ENCODE results near the gene SEPHS1.
"Not testable (repeated sequence)": the region's sequence is repeated elsewhere in the genome, so short reads cannot be mapped to it uniquely, and the experiment has no call there.

Gene SEPHS1

DNA sequence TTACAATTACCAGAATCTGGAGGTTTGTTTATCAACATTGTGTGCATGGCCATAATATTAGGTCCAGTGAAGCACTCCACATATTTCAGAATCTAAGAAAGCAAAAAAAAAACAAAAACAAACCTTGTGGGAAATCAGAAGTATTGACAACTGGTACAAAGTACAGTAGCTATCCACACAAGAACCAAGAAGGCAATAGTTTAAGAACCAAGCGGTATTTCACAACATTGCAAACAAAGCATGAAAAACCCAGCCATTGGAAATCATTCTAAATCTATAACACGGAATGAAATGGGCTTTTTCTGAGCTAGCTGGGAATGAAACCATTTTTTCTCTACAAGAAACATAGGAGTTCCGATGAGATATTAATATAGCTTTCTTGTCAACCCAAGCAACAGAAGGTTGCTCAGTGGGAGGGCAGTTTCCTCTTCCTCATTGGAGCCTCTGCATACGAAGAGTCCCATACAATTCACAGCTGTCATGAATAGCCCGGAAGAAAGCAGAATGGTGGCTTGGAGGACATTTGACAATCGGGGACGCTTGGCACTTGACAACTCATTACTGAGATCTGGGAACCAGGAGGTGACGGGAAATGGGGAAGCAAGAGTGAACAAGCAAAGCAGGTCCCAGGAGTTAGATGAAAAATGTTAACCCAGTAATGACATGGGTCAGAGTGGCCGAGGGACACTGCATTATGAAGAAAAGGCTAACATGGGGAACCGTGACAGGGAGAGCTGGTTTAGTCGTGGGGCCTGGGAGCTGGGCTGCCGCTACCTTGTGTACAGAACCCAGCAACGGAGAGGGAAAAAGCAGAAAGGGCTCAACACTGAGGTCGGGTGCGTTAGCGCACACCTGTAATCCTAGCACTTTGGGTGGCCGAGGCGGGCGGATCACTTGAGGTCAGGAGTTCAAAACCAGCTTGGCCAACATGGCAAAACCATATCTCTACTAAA is 56.0 kb downstream of the SEPHS1 start:
- H3K4me3 ChIP-seq (ENCODE audit: low read depth, low read length): no peak overlapping the region
- DNase-seq (ENCODE audit: low read depth): no peak
- no peak for TF ChIP-seq CTCF (IDR thresholded peaks at IDR 0.05; ENCODE audit: control insufficient read depth, extremely low read depth, insufficient read depth)

DNA sequence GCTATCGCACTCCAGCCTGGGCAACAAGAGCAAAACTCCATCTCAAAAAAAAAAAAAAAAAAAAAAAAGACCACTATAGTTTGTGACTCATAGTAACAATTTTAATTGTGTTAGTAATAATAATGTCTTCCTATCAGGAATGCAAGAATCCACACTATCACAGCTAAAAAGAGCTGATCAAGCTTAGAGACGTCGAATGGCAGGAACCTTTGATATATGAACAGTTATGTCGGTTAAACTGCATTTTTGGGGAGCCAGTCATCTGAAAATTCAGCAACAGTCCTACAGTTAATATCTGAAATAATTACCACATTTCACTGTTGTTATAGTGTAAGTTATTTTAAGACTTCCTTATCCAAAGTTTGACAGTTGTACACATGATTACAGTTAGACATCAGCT is 57.0 kb downstream of the SEPHS1 start:
- DNase-seq (ENCODE audit: low read depth): no peak
- no peak overlapping the region for H3K4me3 ChIP-seq (ENCODE audit: low read depth, low read length)
- TF ChIP-seq CTCF (IDR thresholded peaks at IDR 0.05; ENCODE audit: control insufficient read depth, extremely low read depth, insufficient read depth): no peak

GRCh38 chr10:13284050-13284449 is 64.0 kb downstream of the SEPHS1 start:
- TF ChIP-seq CTCF (IDR thresholded peaks at IDR 0.05; ENCODE audit: control insufficient read depth, extremely low read depth, insufficient read depth): no peak
- DNase-seq (ENCODE audit: low read depth): no peak

GRCh38 chr10:13282348-13282747 is 65.7 kb downstream of the SEPHS1 start:
- not testable (repeated sequence) for DNase-seq (ENCODE audit: low read depth); H3K4me3 ChIP-seq (ENCODE audit: low read depth, low read length)

More at GRCh38 chr10:13284050-13284449, 64.0 kb downstream of the SEPHS1 start:
- no peak overlapping the region for H3K4me3 ChIP-seq (ENCODE audit: low read depth, low read length)

DNA sequence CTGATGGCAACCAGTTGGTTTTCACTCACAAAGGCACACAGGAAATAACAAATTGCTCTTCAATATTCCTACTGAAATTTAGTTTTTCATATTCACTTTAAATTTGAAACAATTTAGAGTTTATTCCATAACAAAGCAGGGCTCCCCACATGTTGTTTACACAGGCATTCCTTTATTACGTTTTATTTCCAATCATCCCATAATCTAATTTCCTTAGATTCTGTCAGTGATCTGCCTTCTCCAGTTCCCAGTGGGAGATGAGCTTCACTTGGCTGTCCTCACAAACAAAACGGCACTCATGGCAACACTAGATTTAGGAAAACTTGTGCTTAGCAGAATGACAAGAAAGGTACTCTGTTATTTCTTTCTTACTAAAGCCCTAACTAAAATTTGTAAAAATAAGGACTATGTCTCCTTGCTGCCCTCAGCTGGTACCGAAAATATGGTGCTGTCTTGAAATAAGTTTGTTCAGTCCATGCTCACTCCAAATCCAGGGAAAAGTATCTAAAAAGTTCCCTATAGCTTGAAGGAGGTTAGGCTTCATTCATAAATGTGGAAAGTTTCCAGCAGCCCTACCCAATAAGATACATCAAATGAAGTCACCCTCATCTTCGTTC is 71.2 kb downstream of the SEPHS1 start:
- peak; percentile 18; the same call in 1 of the 2 replicates for TF ChIP-seq CTCF (IDR thresholded peaks at IDR 0.05; ENCODE audit: control insufficient read depth, extremely low read depth, insufficient read depth)
- no peak for DNase-seq (ENCODE audit: low read depth)
- H3K4me3 ChIP-seq (ENCODE audit: low read depth, low read length): no peak overlapping the region

DNA sequence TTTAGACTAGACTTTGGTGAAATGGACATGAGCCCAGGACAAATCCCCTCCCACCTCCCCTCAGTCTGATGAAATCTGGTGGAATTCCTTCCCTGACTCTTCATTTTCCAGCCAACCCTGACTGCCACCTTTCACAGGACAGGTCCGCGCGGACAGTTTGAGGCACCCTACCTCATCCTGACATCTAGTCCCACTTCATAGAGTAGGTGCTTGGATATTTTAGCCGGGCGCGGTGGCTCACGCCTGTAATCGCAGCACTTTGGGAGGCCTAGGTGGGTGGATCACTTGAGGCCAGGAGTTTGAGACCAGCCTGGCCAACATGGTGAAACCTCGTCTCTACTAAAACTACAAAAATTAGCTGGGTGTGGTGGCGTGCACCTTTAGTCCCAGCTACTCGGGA is 71.9 kb downstream of the SEPHS1 start:
- not testable (repeated sequence) for DNase-seq (ENCODE audit: low read depth); H3K4me3 ChIP-seq (ENCODE audit: low read depth, low read length)

DNA sequence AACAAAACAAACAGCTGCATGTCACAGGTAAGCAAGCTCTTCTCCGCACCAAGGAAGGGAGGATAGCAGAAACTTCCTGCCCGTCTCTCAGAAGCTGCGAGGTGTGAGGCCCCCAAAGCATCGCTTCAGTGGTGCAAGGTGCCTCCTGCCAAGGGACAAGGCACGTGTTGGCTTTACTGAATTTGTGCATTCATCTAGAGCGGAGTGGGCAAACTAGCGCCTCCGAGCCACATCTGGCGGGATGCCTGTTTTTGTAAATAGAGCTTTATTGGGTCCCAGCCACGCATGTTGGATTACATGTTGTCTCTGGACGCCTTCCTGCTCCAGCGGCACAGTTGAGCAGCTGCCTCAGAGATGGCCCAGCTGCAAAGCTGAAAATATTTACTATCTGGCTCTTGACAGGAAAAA is 75.9 kb downstream of the SEPHS1 start:
- DNase-seq (ENCODE audit: low read depth): peak; percentile 48
- TF ChIP-seq CTCF (IDR thresholded peaks at IDR 0.05; ENCODE audit: control insufficient read depth, extremely low read depth, insufficient read depth): no peak
- no peak overlapping the region for H3K4me3 ChIP-seq (ENCODE audit: low read depth, low read length)

Data from LNCaP clone FGC (cell line).